Loucy (cell line): ENCODE measurements around the gene PHACTR3.

Source experiments
- CTCF ChIP-seq: fragments of 200-600 bp; sonication (generic); conservative IDR thresholded peaks from 2 replicates; pipeline ENCODE4 v1.5.1; 2014; ENCODE audit warnings: mild to moderate bottlenecking, antibody characterized with exemption, low read length
- EZH2phosphoT487 ChIP-seq: fragments of 200-600 bp; IDR thresholded peaks from 2 replicates; pipeline ENCODE4 v1.6.1; 2018; ENCODE audit warnings: antibody characterized with exemption, mild to moderate bottlenecking, moderate library complexity, borderline replicate concordance

- TF ChIP-seq CTCF (no peak), EZH2phosphoT487 (no peak)
Observed at GRCh38 chr20:59575653-59576052, 28.7 kb upstream of the PHACTR3 start.
